Ecto neural progenitor cell (in vitro differentiated cells): ENCODE data around the gene C17orf100.

Source experiments
- DNase-seq: peaks from one replicate; pipeline ENCODE4 v3.0.0-alpha.2; 2018; ENCODE audit warnings: low spot score

The C17orf100 gene

GRCh38 chr17:6669479-6670212 is 18.1 kb downstream of the C17orf100 start:
- DNase-seq: no peak

DNA sequence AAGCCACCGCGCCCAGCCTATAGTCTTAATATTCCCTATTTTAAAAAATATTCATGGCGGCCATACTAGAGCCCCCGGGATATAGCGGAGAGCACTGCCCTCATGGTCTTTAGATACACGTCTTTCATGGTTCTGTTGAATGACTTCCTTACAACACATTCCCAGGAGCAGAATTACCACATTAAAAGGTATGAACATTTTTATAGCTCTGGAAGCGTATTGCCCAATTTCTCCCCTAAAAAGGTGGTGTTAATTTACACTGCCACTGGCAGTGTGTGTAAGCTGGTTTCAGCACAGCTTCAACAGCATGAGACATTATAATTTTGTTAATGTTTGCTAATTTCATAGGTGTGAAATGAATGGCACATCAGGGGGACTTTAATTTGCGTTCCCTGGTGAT is 19.0 kb downstream of the C17orf100 start:
- DNase-seq: no peak

DNA sequence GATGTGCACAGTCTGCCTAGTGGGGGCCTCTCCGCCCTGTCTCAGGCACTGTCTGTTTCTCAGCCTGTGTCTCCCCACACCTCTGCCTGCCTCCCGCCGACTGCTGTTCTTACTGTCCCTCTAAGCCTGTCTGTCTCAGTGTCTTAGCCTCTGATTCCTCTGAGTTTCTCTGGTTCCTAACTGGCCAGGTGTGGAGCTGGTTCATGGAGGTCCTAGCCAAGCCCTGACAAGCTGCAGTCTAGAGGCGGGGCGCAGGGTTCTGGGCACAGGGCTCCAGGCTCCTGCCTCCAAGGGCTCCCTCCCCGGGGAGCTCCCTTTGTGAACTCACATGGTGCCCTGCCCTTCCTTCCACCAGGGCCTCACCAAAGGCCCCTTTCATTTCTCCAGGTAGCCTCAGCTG is 19.4 kb downstream of the C17orf100 start:
- no peak for DNase-seq

DNA sequence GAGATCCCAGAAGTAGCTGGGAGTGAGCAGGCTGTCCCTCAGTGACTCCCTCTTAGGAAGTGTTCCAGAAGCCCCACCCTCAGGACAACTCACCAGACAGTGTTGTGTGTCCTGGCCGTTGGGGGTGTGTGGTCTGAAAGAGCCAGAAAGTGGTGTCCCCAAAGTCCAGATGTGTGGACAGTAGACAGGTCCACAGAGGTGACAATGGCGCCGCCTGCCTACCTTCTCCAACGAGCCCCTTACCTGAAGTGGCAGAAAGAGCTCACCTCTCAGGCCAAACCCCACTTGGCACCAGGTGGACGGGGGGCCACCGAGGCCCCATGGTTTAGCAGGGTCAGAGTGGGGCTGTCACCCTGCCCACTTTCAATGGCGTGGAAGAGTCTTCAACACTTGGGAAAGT is 19.9 kb downstream of the C17orf100 start:
- no peak for DNase-seq

- no peak for DNase-seq
Measured at GRCh38 chr17:6674586-6674985, 23.0 kb downstream of the C17orf100 start.

GRCh38 chr17:6675201-6675825 is 23.8 kb downstream of the C17orf100 start:
- no peak for DNase-seq

GRCh38 chr17:6676802-6677157 is 25.2 kb downstream of the C17orf100 start:
- peak; percentile 42 for DNase-seq

DNA sequence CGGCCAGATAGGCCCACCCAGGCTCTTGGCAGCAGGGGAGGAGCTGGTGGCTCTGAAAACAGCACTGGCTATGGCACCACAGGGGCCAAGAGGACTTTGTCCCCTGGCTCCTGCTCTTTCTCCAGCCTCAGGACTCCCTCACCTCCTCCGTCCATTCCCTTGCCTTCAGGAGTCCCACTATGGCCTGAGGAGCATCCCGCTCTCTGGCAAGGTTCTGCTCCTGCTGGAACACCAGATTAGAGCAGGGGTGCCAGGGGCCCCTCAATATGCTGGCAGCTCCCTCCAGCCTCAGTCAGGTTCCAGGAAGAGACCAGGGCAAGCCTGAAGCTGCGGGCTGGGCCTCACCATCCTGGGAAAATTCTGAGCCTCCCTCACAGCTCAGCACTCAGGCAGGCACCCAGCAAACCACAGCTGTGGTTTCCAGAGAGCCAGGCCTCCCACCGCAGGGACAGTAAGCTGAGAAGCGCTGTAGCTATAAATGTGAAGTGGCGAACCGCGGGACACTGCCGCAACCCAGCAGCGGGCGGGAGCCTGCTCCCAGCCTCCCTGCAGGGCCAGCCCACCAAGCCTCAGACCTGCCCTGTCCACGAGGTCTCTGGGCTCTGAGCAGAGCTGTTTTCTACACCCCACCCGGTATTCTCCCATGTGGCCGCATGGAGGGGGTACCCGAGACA is 25.7 kb downstream of the C17orf100 start:
- DNase-seq: peak; percentile 46

- no peak for DNase-seq
Measured at GRCh38 chr17:6677946-6678345, 26.4 kb downstream of the C17orf100 start.

GRCh38 chr17:6679241-6679640 is 27.7 kb downstream of the C17orf100 start:
- no peak for DNase-seq

GRCh38 chr17:6681176-6681575 is 29.6 kb downstream of the C17orf100 start:
- no peak for DNase-seq

DNA sequence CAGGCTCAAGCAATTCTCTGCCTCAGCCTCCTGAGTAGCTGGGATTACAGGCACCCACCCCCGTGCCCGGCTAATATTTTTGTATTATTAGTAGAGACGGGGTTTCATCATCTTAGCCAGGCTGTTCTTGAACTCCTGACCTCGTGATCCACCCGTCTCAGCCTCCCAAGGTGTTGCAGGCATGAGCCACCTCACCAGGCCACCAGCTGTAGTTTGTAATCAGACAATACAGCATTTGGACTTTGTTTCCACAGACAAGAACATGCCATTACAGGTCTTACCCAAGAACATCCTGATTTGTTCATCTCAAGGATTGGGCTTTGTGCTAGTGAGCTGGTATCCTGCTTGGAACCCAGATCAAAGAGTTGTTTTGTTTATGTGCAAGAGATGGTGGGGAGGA is 30.1 kb downstream of the C17orf100 start:
- DNase-seq: no peak

DNA sequence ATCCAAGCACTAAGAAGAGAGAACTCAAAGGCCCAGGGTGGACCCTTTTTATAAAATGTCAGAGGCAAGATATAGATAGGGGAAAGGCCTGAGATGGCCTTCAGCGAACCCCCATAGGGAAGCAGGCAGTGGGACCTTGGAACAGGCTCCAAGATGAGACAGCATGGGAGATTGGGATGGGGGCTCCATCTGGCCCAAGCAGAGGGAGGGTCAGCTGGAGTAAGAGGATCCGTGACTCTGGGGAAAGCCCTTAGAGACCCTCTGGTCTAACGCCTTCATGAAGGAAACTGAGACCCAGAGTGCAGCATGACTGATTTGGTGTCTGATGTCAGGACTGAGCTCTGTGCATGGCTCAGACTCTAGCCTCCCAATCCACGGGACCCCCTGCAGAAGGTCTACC is 30.8 kb downstream of the C17orf100 start:
- no peak for DNase-seq

GRCh38 chr17:6683081-6683684 is 31.6 kb downstream of the C17orf100 start:
- no peak for DNase-seq

DNA sequence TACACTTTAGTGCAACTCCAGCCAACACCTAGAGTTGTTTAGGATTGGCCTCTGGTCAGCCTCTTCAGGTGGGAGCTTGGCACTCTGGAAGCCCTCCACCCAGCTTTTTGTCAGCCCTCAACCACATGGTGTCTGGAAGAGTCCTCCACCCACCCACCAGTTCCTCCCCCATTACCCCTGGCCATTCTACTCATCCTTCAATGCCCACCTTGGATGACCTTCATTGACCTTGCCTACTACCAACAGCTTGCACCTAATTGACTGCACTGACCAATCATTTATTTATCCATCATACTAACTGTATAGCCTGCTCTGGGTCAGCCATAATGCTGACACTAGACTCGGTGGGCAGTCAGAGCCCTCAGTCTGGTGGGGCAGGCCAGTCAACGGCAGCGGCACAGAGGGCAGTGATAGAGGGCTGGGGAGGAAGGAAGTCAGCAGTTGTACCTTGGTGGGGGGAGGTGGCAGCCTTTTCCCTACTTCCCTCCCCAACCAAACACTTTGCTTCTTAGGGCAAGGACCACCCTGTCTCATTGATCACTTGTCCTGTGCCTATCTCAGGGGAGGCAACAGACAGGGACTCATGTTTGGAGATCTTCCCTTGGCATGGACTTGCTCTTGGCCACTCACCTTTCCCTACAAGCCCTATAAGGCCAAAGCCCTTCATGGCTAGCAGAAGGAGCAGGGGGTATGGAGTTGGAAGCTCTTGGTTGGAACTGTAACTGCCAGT is 32.3 kb downstream of the C17orf100 start:
- no peak for DNase-seq

DNA sequence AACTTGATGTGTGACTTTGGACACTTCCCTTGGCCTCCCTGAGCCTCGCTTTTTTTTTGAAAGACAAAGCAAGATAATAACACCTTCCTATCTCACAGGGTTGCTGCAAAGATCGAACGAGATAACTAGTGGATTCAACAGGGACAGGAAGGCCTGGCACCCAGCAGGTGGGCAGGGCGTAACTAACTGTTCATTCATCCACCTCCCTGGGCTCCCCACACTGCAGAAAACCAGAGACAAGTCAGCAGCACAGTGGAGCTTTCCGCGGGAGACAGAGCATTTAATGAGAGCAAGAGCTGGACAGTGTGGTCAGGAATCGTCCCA is 32.9 kb downstream of the C17orf100 start:
- no peak for DNase-seq

DNA sequence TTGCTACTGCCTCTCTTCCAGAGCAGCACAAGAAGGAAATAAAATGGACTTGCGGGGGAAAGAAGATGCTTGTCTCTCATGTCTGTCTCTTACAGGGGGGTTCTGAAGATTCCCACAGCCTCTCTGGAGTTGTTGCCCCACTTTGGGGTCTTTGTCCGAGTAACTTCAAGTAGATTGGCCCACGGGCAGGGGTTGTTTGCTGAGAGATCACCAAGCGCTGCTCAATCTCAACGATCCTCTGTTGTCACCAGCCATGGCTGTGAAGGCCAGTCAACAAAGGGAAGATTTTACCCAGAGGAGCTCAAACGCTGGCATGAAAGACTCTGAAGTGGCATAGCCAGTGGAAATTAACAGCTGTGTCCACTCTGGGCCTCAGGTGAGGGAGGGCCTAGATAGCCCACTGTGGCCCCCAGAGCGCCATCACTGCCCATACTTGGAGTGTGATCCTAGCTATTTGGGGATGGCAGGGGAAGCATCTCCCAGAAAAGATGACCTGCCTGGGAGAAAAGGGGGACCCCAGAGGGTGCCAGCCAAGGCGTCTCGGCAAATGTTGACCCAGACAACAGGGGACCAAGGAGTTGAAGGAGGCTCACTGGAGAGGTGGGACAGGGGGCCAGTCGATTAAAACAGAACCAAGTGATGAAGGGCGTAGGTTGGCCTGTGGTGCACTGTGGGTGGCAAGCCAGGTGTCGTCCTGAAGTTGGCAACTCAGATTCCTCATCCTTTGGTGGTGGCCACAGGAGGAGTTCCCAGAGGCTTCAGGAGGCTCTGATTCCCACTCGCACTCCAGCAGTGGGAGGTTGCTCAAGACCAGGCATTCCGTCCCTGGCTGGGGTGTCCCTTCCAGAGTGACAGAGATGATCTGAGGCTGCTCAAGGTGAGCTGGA is 33.6 kb downstream of the C17orf100 start:
- DNase-seq: no peak

GRCh38 chr17:6686026-6686425 is 34.5 kb downstream of the C17orf100 start:
- DNase-seq: no peak

- no peak for DNase-seq
Measured at GRCh38 chr17:6688944-6689343, 37.4 kb downstream of the C17orf100 start.

DNA sequence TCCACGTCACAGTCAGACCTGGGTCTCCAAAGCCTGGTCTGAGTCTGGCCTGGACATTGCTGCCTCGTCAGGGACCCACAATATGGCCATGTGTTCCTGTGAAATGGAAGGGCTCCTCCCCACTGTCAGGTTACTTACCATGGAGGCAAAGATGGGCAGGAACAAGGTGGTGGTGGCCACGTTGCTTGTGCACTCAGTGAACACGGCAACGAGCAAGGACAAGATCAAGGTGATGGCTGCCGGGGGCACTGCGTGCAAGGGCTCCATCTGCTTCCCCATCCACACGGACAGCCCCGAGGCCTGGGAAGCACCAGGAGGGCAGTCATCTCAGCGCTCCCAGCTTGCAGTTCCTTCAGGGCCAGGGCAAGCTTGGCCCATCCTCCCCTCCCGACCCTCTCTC is 39.1 kb downstream of the C17orf100 start:
- DNase-seq: no peak

DNA sequence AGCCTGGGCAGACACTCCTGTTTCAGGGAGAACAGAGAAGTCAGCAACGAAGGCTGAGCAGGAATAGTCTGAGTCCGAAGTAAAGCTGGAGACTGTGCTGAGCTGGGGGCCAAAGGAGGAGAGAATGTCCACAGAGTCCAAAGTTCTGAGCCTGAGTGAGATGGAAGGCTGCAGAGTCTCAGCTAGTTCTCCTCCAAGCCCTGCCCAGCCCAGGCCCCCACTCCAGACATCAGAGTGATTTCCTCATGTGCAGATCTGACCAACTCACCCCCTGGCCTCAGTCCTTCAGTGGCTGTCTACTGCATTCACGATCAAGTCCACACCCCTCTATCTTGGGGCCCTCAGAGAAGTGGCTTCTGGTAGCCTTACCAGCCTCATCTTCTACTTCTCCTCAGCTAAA is 40.0 kb downstream of the C17orf100 start:
- no peak for DNase-seq
